K562 (cell line): ENCODE results near the gene HS3ST3A1. TPM values are rescaled to one million over a fixed set of nuclear protein-coding genes. Genes with fewer than 3 reads are reported as not detected.

Experiments used
- ATAC-seq: fragments of 200-7000 bp; cut with Tn5 transposase; 3 replicates; pipeline ENCODE4 v1.9.1; 2020; ENCODE audit warnings: moderate library complexity
- BruUV-seq: library from RNA; stranded (reverse); fragments of 400-500 nt; replicated peaks from 2 replicates; lab custom pipeline; 2021; lab: Mats Ljungman, UMichigan
- CTCF ChIA-PET: fragments of 300-600 bp; formaldehyde crosslinking; extraction: SDS; loops from one replicate; lab custom pipeline; 2021; ENCODE audit warnings: low intra/inter-chr PET ratio; lab: Yijun Ruan, JAX
- POLR2A ChIA-PET: fragments of 300-600, 350-650 bp; sonication (Branson Sonifier 250); formaldehyde crosslinking; extraction: SDS; loops from one replicate; lab custom pipeline; 2021; ENCODE audit warnings: antibody characterized with exemption, inconsistent platforms; lab: Yijun Ruan, JAX
- DNase-seq, 4 experiments: peaks; one replicate each; pipeline versions ENCODE4 v3.0.0 to v3.0.0-alpha.2; 2011 to 2018; ENCODE audit warnings: low spot score in 3 of 4, mixed read lengths in 3 of 4; ENCODE audit errors: extremely low read depth in 1 of 4
- FAIRE-seq: peaks from 2 replicates; lab custom pipeline; 2011; peaks lifted over from hg19 to GRCh38; lab: Jason Lieb, UNC
- H2AFZ ChIP-seq: 2 replicates; pipeline ENCODE4 v1.6.0; 2011; ENCODE audit warnings: low read depth, low read length, control low read depth, inconsistent platforms
- H3K27ac ChIP-seq: fragments of 200-600 bp; 3 replicates; pipeline ENCODE4 v1.8.0; 2011; ENCODE audit warnings: low read depth, mild to moderate bottlenecking, control low read depth, inconsistent platforms, low read length, moderate library complexity, mixed read lengths; ENCODE audit errors: extremely low read depth
- H3K27me3 ChIP-seq, 2 experiments: fragments of 300-600 bp in 1 of 2; 2 replicates in 1 of 2; 3 replicates in 1 of 2; pipeline versions ENCODE4 v1.6.0 to v1.8.0; 2011; ENCODE audit warnings: inconsistent platforms in 2 of 2, low read length in 2 of 2, mild to moderate bottlenecking in 1 of 2, mixed read lengths in 1 of 2, moderate library complexity in 1 of 2; ENCODE audit not compliant: control insufficient read depth in 2 of 2, insufficient read depth in 2 of 2
- H3K36me3 ChIP-seq: fragments of 300-600 bp; 3 replicates; pipeline ENCODE4 v1.8.0; 2011; ENCODE audit warnings: mild to moderate bottlenecking, low read length, inconsistent platforms; ENCODE audit not compliant: control insufficient read depth, insufficient read depth
- H3K4me1 ChIP-seq, 2 experiments: fragments of 200-600 bp in 1 of 2; replicated peaks in 1 of 2; 2 replicates in 1 of 2; 3 replicates in 1 of 2; pipeline versions ENCODE4 v1.5.1 to v1.8.0; 2011; ENCODE audit warnings: inconsistent platforms in 2 of 2, low read length in 2 of 2, mild to moderate bottlenecking in 1 of 2, mixed read lengths in 1 of 2, moderate library complexity in 1 of 2; ENCODE audit not compliant: control insufficient read depth in 2 of 2, insufficient read depth in 2 of 2
- H3K4me2 ChIP-seq: 2 replicates; pipeline ENCODE4 v1.6.1; 2011; ENCODE audit warnings: low read length, control low read depth, inconsistent platforms, mixed read lengths; ENCODE audit not compliant: insufficient read depth
- H3K4me3 ChIP-seq: fragments of 200-600 bp; sonication (generic), shearing (Covaris generic); 2 replicates; pipeline ENCODE4 v1.5.1; 2016; ENCODE audit warnings: control low read depth, inconsistent platforms
- H3K79me2 ChIP-seq: fragments of 200-600 bp; 3 replicates; pipeline ENCODE4 v1.8.0; 2011; ENCODE audit warnings: low read length, inconsistent platforms; ENCODE audit not compliant: control insufficient read depth, insufficient read depth
- H3K9ac ChIP-seq, 2 experiments: 2 replicates each; pipeline versions ENCODE4 v1.6.0 to v1.6.1; 2011; ENCODE audit warnings: low read depth in 2 of 2, low read length in 2 of 2, control low read depth in 1 of 2, inconsistent platforms in 1 of 2, mild to moderate bottlenecking in 1 of 2, mixed read lengths in 1 of 2; ENCODE audit not compliant: insufficient read depth in 1 of 2
- H3K9me1 ChIP-seq: one replicate; pipeline ENCODE4 v1.6.0; 2011; ENCODE audit warnings: inconsistent platforms, mild to moderate bottlenecking, low read length, moderate library complexity; ENCODE audit not compliant: control insufficient read depth, insufficient read depth
- H3K9me3 ChIP-seq: replicated peaks from 2 replicates; pipeline ENCODE4 v1.5.1; 2011; ENCODE audit warnings: low read depth, low read length, inconsistent platforms; ENCODE audit not compliant: control insufficient read depth, insufficient read depth
- H4K20me1 ChIP-seq: replicated peaks from 2 replicates; pipeline ENCODE4 v1.6.1; 2011; ENCODE audit warnings: low read length, inconsistent platforms, mixed read lengths; ENCODE audit not compliant: control insufficient read depth, insufficient read depth
- EGR1 ChIP-seq: fragments of 450-650 bp; conservative IDR thresholded peaks from 2 replicates; pipeline ENCODE4 v1.6.1; 2017; ENCODE audit warnings: mild to moderate bottlenecking
- ESRRA ChIP-seq: fragments of 450-650 bp; IDR thresholded peaks from 2 replicates; pipeline ENCODE4 v1.6.1; 2014; ENCODE audit warnings: low read depth, mild to moderate bottlenecking, moderate library complexity, borderline replicate concordance
- MTA3 ChIP-seq: fragments of 450-650 bp; formaldehyde crosslinking; IDR thresholded peaks from 2 replicates; pipeline ENCODE4 v1.6.1; 2017; ENCODE audit warnings: mild to moderate bottlenecking, borderline replicate concordance
- TAL1 ChIP-seq: fragments of 450-650 bp; IDR thresholded peaks from 2 replicates; pipeline ENCODE4 v1.6.1; 2016; ENCODE audit warnings: mild to moderate bottlenecking
- WHSC1 ChIP-seq: IDR thresholded peaks from one replicate; pipeline ENCODE4 v1.6.1; 2012; ENCODE audit warnings: low read length, control low read depth, inconsistent platforms
- XRCC5 ChIP-seq: fragments of 200-400 bp; formaldehyde crosslinking; IDR thresholded peaks from 2 replicates; pipeline ENCODE4 v1.6.1; 2017; ENCODE audit warnings: low read depth, mild to moderate bottlenecking, low read length
- WGBS: fragments of 100-300 bp; shearing (Covaris generic); methylation state at CpG from one replicate; pipeline ENCODE4 v1.1.6; 2016; ENCODE audit warnings: low coverage, mixed read lengths; ENCODE audit not compliant: insufficient coverage; ENCODE audit errors: missing lambda C conversion rate; 5-methylcytosine and 5-hydroxymethylcytosine counted together
- in situ Hi-C: fragments of 300-500 bp; cut with MboI; formaldehyde crosslinking; loops from 4 replicates; pipeline ENCODE4 v1.15.0; 2018; ENCODE audit warnings: inconsistent platforms, mixed read lengths
- intact Hi-C: fragments of 100-400 bp; cut with micrococcal nuclease; formaldehyde crosslinking; loops from 2 replicates; pipeline ENCODE4 v1.14.2; 2022
- polyA plus RNA-seq, 8 experiments: library from polyadenylated mRNA; depleted of rRNA in 4 of 8; stranded (reverse) in 5 of 8; unstranded in 3 of 8; fragments of >200 nt; fragmentation: Nextera tagmentation in 2 of 8; fragmentation: Illumina TruSeq in 1 of 8; extraction: Ambion mirVana in 2 of 8; extraction: Trizol in 1 of 8; gene quantifications; 2 replicates each; pipeline versions ENCODE4 v1.2.1 to v1.2.3, GENCODE V29; 2011 to 2014; ENCODE audit warnings: inconsistent platforms in 1 of 8, missing spikeins in 1 of 8
- total RNA-seq, 7 experiments: library from RNA; depleted of rRNA in 6 of 7; stranded (reverse); fragments of >200 nt in 6 of 7; fragmentation: Illumina TruSeq in 2 of 7; extraction: Trizol in 2 of 7; gene quantifications; 2 replicates each; pipeline versions ENCODE4 v1.2.1 to v1.2.3, GENCODE V29; 2011 to 2021; ENCODE audit warnings: low replicate concordance in 1 of 7
- TF ChIP-seq, protein P1 (sequence below): fragments of 250-450 bp; sonication (Bioruptor Pico); IDR thresholded peaks from 2 replicates; pipeline ENCODE4 v1.5.0; 2021; ENCODE audit warnings: mild to moderate bottlenecking, borderline replicate concordance
- TF ChIP-seq, protein P2 (sequence below), 2 experiments: IDR thresholded peaks in 1 of 2; conservative IDR thresholded peaks in 1 of 2; 2 replicates each; pipeline ENCODE4 v1.6.1; 2016; ENCODE audit warnings: low read depth in 2 of 2, mild to moderate bottlenecking in 1 of 2, missing compliant biosample characterization in 1 of 2, missing genetic modification characterization in 1 of 2, moderate library complexity in 1 of 2
- TF ChIP-seq, protein P3 (sequence below), 2 experiments: fragments of 150-350 bp in 1 of 2; IDR thresholded peaks; 2 replicates each; pipeline ENCODE4 v1.6.1; 2012 to 2016; ENCODE audit warnings: low read depth in 2 of 2, low read length in 2 of 2, mild to moderate bottlenecking in 1 of 2, moderate library complexity in 1 of 2

The HS3ST3A1 gene
- total and polyA plus RNA-seq, 9 of the 15 experiments (the other 6 are each of a cell fraction or from before 2014, with no cell fraction given) = 0.25 to 14.8 (median 2.3) TPM

DNA sequence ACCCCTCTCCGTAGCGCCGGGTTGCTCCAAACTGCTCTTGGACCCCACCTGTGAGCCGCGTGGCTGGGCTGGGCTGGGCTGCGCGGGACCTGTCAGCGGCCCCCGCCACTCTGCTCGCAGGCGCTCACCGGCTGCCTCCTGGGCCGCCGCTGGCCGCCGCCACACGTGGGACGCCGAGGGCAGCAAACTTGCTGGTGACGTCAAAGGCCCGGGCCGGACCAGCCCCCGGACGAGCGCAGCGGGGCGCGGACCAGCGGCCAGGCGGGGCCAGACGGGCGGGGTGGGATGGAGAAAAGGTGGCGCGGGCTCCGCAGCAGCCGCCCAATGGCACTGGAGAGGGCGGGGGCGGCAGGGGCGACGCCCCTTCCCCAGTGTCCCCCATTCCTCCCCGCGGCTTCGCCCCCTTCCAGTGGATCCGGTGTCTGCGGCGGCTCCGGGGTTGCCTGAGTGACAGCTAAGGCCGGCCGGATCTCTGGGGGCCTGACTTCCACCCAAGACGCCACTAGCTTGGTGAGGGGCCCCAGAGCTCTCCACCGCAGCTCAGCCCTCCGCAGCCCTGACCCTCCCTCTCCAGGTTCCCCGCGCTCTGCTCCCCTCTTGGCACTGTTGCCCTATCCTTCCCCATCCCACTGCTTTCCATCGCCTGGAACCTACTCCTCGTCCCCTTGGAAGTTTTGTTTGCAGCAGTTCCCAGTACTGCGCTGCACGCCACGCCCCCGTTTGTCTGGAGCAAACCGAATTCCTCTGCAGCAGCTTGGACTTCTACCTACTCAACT lies at the start of gene HS3ST3A1 (continued):
- peak; percentile 44; the same call in 1 of the 2 replicates for TF ChIP-seq EGR1
- TF ChIP-seq, protein P1, sequence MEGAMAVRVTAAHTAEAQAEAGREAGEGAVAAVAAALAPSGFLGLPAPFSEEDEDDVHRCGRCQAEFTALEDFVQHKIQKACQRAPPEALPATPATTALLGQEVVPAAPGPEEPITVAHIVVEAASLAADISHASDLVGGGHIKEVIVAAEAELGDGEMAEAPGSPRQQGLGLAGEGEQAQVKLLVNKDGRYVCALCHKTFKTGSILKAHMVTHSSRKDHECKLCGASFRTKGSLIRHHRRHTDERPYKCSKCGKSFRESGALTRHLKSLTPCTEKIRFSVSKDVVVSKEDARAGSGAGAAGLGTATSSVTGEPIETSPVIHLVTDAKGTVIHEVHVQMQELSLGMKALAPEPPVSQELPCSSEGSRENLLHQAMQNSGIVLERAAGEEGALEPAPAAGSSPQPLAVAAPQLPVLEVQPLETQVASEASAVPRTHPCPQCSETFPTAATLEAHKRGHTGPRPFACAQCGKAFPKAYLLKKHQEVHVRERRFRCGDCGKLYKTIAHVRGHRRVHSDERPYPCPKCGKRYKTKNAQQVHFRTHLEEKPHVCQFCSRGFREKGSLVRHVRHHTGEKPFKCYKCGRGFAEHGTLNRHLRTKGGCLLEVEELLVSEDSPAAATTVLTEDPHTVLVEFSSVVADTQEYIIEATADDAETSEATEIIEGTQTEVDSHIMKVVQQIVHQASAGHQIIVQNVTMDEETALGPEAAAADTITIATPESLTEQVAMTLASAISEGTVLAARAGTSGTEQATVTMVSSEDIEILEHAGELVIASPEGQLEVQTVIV (CRISPR knock-in tag) = no peak
- TF ChIP-seq, all 486 proteins: peak for 52

DNA sequence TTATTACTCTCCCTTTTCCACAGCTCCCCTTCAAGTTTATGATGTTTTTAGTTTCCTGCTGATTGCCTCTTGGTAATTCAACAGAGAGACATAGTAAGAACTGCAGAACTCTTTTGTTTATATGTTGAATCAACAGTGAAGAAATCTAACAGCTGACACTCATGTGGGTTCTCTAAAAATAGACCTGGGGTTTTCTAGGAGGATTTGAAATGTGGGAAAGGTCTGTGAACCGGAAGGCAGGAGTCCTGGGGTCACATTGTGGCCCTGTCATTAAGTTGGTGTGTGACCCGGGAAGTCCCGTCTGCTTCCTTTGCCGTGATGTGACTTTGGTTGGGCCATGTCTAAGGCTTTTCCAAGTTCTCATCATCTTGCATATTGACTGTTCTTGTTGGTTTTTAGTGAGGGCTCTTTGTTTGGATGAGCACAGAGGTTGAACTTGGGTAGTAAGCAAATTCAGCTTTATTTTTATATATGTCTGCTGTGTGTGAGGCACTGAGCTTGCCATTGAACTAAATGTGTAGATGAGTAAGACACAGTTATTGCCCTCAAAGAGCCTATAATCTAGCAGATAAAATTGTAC lies 48.5 kb upstream of the HS3ST3A1 start:
- no TSS peak for BruUV-seq
- Histone ChIP-seq H3K9ac (no peak overlapping the region), H3K27me3 (peaks cover 0 to 16% of the 10 kb centered on the region in 2 experiments; a peak in 2 of 5 replicates), H3K9me1 (no peaks in the 10 kb centered on the region), H3K79me2 (no peaks in the 10 kb centered on the region), H2AFZ (no peak overlapping the region), H3K4me1 (no peaks in the 10 kb centered on the region), H3K4me3 (no peak overlapping the region), H3K9me3 (no peaks in the 10 kb centered on the region), H3K4me2 (no peak overlapping the region), H3K36me3 (no peaks in the 10 kb centered on the region), H4K20me1 (no peaks in the 10 kb centered on the region), H3K27ac (no peak overlapping the region)
- FAIRE-seq = no peak
- no peak for DNase-seq
- no peak for ATAC-seq
- intact Hi-C loops (no loop called here), in situ Hi-C loops (no loop called here)
- 4% methylated on average over 4 of the region's 4 CpGs for WGBS
- TF ChIP-seq ESRRA (no peak), XRCC5 (no peak), MTA3 (no peak), WHSC1 (no peak), TAL1 (no peak)
- TF ChIP-seq, protein P2, sequence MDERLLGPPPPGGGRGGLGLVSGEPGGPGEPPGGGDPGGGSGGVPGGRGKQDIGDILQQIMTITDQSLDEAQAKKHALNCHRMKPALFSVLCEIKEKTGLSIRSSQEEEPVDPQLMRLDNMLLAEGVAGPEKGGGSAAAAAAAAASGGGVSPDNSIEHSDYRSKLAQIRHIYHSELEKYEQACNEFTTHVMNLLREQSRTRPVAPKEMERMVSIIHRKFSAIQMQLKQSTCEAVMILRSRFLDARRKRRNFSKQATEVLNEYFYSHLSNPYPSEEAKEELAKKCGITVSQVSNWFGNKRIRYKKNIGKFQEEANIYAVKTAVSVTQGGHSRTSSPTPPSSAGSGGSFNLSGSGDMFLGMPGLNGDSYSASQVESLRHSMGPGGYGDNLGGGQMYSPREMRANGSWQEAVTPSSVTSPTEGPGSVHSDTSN (CRISPR knock-in tag; IDR thresholded peaks at IDR 0.05; ENCODE audit: low read depth) = no peak
- TF ChIP-seq, protein P2 (tag; conservative IDR thresholded peaks at IDR 0.05; ENCODE audit: low read depth) = no peak
- TF ChIP-seq, protein P3, sequence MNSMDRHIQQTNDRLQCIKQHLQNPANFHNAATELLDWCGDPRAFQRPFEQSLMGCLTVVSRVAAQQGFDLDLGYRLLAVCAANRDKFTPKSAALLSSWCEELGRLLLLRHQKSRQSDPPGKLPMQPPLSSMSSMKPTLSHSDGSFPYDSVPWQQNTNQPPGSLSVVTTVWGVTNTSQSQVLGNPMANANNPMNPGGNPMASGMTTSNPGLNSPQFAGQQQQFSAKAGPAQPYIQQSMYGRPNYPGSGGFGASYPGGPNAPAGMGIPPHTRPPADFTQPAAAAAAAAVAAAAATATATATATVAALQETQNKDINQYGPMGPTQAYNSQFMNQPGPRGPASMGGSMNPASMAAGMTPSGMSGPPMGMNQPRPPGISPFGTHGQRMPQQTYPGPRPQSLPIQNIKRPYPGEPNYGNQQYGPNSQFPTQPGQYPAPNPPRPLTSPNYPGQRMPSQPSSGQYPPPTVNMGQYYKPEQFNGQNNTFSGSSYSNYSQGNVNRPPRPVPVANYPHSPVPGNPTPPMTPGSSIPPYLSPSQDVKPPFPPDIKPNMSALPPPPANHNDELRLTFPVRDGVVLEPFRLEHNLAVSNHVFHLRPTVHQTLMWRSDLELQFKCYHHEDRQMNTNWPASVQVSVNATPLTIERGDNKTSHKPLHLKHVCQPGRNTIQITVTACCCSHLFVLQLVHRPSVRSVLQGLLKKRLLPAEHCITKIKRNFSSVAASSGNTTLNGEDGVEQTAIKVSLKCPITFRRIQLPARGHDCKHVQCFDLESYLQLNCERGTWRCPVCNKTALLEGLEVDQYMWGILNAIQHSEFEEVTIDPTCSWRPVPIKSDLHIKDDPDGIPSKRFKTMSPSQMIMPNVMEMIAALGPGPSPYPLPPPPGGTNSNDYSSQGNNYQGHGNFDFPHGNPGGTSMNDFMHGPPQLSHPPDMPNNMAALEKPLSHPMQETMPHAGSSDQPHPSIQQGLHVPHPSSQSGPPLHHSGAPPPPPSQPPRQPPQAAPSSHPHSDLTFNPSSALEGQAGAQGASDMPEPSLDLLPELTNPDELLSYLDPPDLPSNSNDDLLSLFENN (IDR thresholded peaks at IDR 0.05; ENCODE audit: low read depth in 2 of 2, low read length in 2 of 2) = no peak
- ChIA-PET POLR2A (no interaction called here), CTCF (no interaction called here)
